Inflammatory macrophage treated with lipopolysaccharide for 4 hours (primary cell): Measurements from ENCODE around the gene BCKDHA.
"Not testable (repeated sequence)": the region's sequence is repeated elsewhere in the genome, so short reads cannot be mapped to it uniquely, and the experiment has no call there.

Experiments
- DNase-seq: peaks from one replicate; pipeline ENCODE4 v3.0.0-alpha.2; 2020

The BCKDHA gene

DNA sequence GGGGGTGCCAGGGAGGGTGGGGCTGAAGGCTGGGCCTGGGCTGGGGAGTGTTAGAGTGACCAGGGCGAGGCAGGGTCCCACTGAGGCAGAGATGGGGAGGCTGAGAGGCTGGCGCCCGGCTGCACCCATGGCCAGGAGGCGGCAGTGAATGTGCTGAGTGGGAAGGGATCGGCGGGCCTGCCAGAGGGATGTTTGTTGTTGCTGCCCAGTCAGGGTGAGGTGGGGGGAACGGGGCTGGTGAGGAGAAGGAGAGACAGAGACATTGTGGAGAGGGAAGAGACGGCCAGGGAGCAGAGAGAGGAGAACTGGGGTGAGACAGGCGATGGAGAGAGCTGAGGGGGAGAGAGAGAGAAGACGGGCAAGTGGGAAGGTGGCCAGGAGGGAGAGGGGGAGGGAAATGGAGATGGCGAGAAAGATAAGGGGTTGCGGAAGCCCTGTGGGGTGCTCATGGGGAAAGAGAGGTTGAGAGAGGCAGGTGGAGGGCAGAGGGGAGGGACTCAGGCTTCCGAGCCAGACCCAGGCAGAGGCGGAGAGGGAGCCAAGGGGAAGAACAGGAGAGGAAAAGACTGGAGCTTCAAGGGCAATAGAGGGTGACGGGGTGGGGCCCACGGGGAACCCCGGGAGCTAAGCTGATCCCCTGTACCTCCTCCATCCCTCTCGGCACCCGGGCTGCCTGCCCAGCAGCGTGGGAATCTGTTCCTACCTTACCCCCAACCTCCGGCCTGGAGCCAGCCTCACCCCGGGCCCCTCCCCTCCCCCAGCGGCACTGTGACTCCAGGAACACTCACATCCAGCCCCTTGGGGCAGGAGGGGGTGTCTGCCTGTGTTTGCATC lies 30.2 kb downstream of the BCKDHA start:
- DNase-seq, result no peak

DNA sequence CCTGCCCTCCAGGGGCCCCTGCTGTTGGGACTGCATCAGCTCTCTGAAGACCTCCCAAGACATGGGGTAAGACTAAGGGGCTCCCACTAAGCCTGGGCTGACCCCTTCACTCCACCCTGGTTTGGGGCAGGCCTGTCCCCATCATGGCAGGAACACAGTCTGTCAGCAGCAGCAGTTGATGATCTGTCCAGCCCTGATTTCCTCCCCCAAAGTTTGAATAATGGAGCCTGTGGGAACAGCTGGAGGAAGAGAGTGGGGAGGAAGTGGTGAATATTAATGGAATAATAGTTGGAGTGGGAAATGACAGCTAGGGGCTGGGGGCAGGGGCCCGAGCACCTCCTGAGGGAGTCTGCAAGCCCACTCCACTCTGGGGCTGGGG lies 30.9 kb downstream of the BCKDHA start:
- DNase-seq, result no peak

DNA sequence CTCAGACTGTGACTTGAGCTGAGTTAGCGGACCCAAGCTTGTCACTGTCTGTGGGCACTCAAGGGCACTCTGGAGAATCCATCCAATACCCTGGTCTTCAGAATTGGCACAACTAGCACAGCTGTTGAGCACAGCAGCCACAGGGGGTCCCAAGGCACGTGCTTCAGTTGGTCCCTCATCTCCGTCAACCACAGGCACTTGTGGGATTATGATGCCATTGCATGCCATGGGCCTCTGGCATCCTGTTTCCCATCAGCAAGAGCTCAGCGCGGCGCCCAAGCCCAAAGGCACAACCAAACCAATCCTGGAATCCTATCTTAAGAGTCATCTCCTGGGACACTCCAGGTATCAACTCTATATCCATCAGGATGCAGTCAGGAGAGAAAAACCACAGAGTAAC lies 33.3 kb downstream of the BCKDHA start:
- no peak for DNase-seq

DNA sequence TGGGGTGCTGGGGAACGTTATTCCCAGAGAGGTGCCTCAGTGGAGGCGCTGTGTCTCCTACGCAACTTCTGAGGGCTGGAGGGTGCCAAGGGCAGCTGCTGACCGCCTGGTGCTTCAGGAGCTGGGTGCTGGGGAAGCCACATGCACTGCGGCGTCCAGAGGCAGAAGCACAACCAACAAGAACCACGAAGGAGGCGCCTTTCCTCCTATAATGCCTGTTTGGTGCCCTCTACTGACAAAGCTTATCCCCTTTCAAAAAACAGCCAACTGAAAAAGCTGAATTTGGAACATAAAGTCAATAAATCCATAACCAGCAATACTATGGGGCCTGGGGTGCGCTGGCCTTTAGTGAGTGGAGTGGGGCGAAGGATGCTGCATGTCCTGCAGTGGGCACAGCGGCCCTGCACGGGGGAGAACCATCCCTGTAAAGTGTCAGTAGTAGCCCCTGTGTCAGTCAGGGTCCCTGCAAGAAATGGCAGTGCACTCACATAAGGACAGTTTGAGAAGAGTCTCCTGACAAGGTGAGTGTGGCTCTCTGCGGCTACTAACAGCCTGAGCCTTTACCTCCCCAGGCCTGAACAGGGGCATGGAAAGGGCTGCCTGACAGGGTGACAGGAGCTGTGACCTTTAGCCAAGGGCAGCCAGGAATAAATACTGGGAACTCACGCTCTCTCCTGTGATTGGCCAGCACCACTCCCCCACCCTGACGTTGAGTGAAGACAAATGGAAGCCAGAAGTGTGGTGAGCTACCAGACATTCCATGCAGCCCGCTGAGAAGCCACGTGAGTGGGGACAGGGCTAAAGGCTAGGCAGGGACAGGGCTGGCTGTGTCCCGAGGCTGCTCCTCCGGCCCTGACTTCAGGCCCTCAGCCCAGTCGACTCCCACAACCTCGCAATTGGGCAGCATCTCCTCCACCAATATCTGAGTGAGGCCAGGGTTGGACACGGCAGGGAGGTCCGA lies 34.1 kb downstream of the BCKDHA start:
- DNase-seq, result peak; percentile 67

DNA sequence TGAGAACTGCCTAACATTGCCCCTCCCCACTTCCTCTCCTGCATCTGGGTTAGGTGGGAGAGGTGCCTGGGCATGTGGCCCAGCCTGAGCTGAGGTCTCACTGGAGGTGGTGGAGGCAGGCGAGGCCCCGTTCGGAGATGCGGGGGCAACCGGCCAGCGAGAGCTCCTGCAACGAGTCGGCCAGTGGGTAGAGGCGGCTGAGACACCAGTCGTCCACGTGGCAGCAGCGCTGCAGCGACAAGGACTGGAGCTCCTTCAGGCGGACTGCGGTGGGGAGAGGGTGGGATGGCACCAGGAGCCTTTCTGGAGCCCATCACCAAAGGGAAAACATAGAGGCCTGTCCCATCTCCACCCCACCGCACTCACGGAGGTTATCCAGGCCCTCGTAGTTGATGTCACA lies 35.6 kb downstream of the BCKDHA start:
- DNase-seq, result no peak

DNA sequence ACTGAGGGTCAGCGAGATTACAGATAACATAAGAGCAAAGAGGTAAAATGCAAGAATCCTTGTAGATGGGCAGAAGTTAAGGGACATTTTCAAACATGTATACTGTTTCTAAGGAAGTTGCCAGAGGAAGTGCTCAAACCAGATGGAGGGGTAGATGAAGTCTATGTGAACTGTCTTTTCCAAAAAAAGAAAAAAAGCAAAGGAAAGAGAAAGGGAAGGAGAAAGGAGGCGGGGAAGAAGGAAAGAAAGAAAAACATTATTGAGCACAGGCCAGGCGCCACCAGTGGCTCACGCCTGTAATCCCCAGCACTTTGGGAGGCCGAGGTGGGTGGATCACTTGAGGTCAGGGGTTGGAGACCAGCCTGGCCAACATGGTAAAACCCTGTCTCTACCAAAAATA lies 36.8 kb downstream of the BCKDHA start:
- DNase-seq, result no peak

DNA sequence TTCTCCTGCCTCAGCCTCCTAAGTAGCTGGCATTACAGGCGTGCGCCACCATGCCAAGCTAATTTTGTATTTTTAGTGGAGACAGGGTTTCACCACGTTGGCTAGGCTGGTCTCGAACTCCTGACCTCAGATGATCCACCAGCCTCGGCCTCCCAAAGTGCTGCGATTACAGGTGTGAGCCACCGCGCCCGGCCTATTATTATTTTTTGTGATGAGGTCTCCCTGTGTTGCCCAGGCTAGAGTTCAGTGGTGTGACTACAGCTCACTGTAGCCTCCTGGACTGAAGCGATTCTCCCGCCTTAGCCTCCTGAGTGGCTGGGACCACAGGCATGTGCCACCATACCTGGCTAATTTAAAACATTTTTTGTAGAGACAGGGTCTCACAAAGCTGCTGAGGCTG lies 37.8 kb downstream of the BCKDHA start:
- not testable (repeated sequence) for DNase-seq

DNA sequence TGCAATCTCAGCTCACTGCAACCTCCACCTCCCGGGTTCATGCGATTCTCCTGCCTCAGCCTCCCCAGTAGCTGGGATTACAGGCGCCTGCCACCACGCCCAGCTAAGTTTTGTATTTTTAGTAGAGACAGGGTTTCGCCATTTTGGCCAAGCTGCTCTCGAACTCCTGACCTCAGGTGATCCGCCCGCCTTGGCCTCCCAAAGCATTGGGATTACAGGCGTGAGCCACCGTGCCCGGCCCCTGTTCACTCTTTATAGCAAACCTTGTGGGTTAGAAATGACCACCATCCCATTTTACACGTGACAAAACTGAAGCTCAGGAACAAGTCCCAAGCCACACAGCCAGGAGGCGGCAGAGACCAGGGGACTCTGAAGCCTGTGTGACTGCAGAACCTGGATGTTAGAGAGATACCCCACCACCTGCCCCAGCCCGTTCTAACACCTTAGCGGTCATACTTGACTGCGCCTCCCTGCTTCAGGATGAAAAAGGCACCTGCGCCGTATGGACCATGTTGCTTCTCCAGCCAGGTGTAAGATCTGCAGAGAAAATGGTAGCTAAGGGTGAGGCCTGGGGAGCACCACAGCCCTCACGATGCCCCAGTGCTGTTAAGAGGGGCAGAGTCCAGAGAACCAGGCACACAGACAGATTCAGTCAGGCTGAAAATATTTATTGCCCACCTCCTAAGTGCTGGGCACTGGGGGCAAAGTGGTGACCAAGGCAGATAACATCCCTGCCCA lies 38.5 kb downstream of the BCKDHA start:
- no peak for DNase-seq

DNA sequence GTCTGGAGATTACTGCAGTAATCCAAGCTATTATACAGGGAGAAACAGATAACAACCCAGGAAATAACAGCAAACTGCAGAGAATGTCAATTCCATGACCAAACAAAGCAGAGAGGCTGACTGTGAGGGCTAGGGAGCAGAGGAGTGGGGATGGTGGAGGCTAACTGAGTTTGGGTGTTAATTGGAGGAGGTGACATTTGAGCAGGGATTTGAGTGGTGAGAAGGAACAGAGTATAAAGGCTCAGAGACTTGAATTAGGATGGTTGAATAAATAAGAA lies 39.0 kb downstream of the BCKDHA start:
- no peak for DNase-seq

DNA sequence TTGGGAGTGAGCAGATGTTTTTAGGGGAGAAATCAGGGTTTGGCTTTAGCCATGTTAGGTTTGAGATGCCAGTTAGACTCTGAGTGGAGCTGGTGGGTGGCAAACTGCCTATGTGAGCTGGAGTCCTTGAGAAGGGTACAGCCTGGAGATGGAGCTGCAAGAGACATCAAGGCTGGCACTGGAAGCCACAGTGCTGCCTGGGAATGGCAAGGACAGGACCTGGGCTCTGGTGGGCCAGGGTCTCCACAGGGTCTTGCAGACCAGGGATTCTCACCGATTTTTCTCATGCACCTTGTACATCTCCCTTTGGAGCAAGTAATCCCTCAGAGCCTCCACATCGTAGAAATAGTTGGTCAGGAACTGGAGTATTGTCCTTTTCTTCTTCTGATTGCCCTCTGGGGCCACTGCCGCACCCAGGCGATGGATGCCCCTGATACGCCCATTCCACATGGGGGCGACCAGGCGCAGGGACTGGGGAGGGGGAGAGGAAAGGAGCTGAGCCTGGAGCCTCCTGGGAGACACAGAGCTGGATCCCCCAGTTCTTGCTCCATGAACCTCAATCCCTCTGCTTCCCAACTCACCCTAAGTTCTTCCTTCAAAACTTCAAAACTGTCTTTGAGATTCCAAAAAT lies 40.4 kb downstream of the BCKDHA start:
- no peak for DNase-seq

DNA sequence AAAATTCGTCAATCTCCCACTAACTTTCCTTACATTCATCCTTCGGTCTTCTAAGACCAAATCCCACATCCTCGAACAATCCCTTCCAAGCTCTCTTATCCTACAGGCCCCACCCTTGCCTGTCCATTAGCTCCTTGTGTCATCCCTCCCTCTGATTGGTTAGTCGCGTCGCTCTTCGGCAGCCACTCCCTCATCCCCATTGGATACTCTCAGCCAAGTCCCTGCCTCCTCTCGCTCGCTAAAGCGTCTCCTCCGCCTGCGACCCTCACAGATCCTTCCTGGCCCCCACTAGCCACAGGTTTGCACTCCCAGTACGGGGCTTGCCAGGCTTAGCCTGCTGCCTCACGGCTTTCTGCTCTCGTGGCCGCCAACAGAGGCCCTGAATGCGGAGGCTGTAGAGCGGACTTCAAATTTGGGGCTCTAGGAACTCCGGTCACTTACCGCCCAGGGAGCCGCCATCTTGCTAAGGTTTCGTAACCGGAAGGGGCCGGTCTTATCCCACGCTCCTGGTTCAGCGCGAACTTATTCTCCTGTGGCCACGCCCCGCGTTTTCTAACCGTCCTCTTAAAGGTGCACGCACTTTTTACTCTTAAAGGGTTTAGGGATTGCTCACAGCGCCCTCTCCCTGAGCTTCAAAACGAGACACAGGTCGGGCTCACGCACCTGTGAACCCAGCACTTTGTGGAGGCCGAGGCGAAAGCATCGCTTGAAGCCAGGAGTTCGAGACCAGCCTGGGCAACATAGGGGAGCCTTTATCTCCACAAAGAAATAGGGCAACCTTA lies 42.0 kb downstream of the BCKDHA start, which contains the start of gene DMAC2:
DMAC2 (minus strand) TSS at position 472 of the 782 bp plus-strand sequence; CDS start at position 459, 13 bp downstream.
- peak; percentile 98 for DNase-seq

DNA sequence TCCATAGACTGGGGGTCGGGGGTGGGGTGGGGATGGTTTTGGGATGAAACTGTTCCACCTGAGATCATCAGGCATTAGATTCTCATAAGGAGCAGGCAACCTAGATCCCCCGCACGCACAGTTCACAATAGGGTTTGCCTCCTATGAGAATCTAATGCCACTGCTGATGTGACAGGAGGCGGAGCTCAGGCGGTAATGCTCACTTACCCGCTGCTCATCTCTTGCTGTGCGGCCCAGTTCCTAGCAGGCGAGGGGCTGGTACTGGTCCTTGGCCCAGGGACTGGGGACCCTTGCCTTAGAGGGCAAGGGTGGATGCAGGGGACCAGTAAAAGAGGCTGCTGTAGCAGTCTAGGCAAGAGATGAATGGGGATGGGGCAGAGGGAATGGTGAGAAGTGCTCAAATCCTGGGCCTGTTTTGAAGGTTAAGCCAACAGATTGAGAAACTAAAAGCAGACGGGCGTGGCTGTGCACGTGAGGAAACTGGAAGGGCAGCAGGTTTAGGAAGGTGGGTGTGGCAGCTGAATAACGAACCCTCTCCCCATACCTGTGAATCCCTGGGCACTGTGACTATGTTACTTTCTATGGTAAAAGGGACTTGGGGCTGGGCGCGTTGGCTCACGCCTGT lies 43.8 kb downstream of the BCKDHA start:
- no peak for DNase-seq

DNA sequence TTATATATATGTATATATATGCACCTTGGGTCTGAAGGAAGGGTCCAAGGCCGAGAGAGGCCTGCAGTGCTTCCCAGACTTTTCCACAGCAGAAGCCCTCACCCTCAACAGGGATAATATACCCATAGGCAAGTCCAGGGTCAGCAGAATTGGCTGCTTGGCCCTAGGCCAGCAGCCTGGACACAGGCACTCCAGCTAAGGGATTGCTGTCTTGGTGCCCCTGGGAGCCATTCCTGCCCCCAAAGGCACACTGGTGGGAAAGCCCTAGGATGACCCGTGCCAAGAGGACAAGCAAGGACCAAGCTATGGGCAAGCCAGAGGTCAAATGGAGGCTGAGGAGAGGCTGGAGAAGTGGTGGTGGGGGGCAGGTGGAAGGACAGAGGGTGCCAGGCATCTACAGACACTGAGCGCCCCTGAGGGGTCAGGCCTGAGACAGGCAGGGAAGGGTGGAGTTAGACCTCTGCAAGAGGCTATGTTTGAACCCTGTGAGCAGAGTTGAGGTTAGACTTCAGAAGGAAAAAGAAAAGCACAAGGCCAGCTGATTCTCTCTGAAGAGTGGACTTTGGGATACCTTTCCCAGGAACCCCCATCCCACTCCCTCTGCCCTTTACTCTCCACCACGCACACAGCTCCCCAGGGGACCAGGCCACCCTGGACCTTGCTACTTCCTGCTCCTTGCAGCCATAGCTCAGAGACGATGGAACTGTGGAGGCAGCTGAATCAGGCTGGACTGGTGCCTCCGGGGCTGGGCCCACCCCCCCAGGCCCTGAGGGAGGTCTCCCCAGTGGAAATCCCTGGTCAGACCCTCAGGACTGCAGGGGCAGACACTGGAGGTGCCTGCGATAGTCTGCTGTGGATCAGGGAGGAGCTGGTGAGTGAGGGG lies 45.1 kb downstream of the BCKDHA start, which contains the start of gene ERICH4:
ERICH4 (plus strand) TSS at position 684 of the 883 bp plus-strand sequence; CDS start at position 698, 14 bp downstream.
- DNase-seq, result no peak

DNA sequence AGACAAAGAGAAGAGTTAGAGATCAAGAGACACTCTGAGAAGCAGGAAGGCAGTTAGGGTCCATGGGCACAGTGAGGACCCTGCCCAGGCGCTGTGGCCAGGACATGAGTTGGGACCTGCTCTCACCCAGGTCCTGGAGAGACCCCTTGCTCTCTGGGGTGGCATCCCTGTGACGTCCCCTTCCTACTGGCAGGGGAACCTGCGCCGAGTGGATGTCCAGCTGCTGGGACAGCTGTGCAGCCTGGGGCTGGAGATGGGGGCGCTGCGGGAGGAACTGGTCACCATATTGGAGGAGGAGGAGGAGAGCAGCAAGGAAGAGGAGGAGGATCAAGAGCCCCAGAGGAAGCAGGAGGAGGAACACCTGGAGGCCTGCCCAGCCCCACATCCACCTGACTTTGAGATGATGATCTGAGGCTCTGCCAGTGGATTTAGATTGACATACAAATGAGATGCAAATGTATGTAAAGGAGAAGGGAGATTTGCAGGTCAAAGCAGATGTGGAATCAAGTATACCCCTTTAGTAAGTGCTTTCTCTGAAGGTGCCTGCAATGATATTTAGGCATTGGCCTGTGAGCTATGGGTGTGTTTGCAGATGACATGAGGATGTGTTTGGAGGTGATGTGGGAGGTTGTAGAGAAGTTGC lies 46.3 kb downstream of the BCKDHA start:
- DNase-seq, result no peak

DNA sequence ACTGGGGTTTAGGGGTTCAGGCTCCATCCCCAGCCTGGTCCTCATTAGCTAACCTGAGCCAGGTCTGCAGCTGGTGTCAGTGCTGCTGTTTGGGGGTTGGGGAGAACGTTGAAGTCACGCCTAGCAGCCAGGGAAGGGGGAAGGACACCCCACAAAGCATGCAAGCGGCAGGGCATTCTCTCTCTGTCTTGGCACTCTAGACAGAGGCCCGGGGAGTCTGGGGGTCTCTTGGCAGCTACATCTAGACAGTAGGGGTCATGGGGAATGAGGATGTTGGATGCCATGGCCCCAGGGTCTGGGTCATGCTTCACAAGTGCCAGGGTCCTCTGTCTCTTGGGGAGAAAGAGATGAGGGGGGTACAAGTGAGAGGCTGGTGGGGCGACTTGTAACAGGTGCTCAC lies 48.0 kb downstream of the BCKDHA start:
- DNase-seq, result no peak

DNA sequence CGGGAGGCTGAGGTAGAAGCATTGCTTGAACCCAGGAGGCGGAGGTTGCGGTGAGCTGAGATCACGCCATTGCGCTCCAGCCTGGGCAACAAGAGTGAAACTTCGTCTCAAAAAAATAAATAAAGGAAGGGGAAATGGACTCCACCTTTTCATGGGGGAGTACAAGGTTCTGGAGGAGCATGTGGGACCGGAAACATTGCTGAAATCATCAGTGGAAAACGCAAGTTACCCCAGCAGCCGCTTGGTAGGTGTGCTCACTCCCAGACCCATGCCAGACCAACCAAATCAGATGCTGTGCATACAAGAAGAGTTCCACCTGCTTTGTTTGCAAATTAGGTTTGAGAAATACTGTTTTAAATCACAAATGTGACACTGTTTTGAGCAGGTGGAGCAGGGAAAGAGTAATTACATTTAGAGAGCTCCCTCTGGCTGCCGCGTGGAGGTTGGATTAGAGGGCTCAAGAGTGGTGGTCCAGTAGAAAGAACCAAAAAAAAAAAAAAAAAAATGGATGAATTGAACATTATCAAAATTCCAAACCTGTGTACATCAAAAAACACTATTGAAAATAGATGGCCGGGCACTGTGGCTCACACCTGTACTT lies 50.2 kb downstream of the BCKDHA start:
- DNase-seq, result no peak

DNA sequence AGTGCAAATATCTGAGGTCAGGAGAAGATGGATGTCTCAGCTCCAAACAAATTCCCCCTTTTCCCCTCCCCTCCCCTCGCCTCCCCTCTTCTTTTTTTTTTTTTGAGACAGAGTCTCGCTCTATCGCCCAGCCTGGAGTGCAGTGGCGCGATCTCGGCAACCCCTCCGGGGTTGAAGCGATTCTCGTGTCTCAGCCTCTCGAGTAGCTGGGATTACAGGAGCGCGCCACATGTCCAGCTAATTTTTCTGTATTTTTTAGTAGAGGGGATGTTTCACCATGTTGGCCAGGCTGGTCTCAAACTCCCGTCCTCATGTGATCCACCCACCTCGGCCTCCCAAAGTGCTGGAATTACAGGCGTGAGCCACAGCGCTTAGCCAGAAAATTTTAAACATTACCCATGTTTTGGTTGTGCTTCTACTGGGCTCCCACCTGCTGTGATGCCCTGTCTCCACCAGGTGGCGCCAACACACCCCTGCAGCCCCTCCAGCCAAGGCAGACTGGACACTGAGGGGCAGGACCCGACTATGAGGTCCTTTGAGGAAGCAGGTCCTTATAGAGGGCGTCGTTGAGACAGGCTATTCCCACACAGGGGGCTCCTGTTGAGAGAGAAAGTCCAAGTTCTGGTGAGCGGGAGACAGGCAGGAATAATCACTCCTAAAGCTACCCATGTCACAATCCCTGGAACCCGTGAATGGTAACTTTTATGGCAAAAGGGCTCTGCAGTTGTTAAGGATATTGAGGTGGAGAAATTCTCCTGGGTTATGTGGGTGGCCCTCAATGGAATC lies 51.7 kb downstream of the BCKDHA start:
- peak; percentile 65 for DNase-seq

DNA sequence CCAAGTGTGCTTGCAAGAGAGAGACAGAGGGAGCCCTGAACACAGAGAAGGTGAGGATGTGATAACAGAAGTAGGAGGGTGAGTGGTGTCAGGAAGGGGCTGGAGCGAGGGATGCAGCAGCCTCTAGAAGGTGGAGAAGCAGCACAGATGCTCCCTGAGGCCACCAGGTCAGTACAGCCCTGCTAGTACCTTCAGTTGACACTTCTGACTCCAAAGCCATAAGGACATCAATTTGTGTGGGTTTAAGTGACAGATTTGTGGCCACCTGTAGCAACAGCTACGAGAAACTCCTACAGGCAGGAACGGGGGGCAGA lies 52.2 kb downstream of the BCKDHA start:
- DNase-seq, result no peak
